OCI-LY7 (cell line): ENCODE measurements around the gene PAN3. TPM values are rescaled to one million over a fixed set of nuclear protein-coding genes. Genes with fewer than 3 reads are reported as not detected.

ENCODE experiments used
- BruUV-seq: library from RNA; stranded (reverse); fragments of 400-500 nt; replicated peaks from 2 replicates; lab custom pipeline; 2021; lab: Mats Ljungman, UMichigan
- CTCF ChIA-PET: fragments of 300-600 bp; sonication (Branson Sonifier 250); formaldehyde crosslinking; loops from one replicate; lab custom pipeline; 2022; ENCODE audit warnings: antibody characterized with exemption; ENCODE audit not compliant: unreplicated experiment; lab: Charles Lee
- POLR2A ChIA-PET: fragments of 300-600 bp; sonication (Branson Sonifier 250); formaldehyde crosslinking; loops from one replicate; lab custom pipeline; 2022; ENCODE audit warnings: antibody characterized with exemption; lab: Charles Lee
- DNase-seq: peaks from one replicate; pipeline ENCODE4 v3.0.0-alpha.2; 2015; ENCODE audit warnings: low spot score
- H2AFZ ChIP-seq: fragments of 200-600 bp; sonication (generic), shearing (Covaris generic); 2 replicates; pipeline ENCODE4 v1.6.1; 2014; ENCODE audit warnings: mild to moderate bottlenecking, antibody characterized with exemption, low read length, moderate library complexity
- H3K27ac ChIP-seq: fragments of 200-600 bp; sonication (generic); 2 replicates; pipeline ENCODE4 v1.5.1; 2014; ENCODE audit warnings: mixed run types, low read depth, mild to moderate bottlenecking, moderate library complexity, low read length, inconsistent platforms; ENCODE audit not compliant: poor library complexity, severe bottlenecking
- H3K36me3 ChIP-seq: fragments of 200-600 bp; sonication (generic); 2 replicates; pipeline ENCODE4 v1.6.1; 2014; ENCODE audit warnings: mild to moderate bottlenecking, antibody characterized with exemption, low read length, moderate library complexity, mixed read lengths; ENCODE audit not compliant: insufficient read depth
- H3K4me1 ChIP-seq: fragments of 200-600 bp; sonication (generic); 2 replicates; pipeline ENCODE4 v1.5.1; 2014; ENCODE audit warnings: mild to moderate bottlenecking, low read length; ENCODE audit not compliant: insufficient read depth, poor library complexity, severe bottlenecking
- H3K4me2 ChIP-seq: fragments of 200-600 bp; sonication (generic); 2 replicates; pipeline ENCODE4 v1.6.1; 2014; ENCODE audit warnings: mild to moderate bottlenecking, low read length
- H3K4me3 ChIP-seq: fragments of 200-600 bp; sonication (generic); 2 replicates; pipeline ENCODE4 v1.5.1; 2014; ENCODE audit warnings: mild to moderate bottlenecking, low read depth, low read length; ENCODE audit not compliant: poor library complexity, severe bottlenecking
- H3K79me2 ChIP-seq: fragments of 200-600 bp; sonication (generic); 2 replicates; pipeline ENCODE4 v1.6.1; 2016; ENCODE audit warnings: low read depth, mild to moderate bottlenecking, low read length, moderate library complexity, mixed read lengths; ENCODE audit not compliant: insufficient read depth
- H3K9me2 ChIP-seq: fragments of 200-600 bp; sonication (generic); 2 replicates; pipeline ENCODE4 v1.6.1; 2016; ENCODE audit warnings: mild to moderate bottlenecking, low read length, mixed read lengths; ENCODE audit not compliant: insufficient read depth
- H3K9me3 ChIP-seq: fragments of 200-600 bp; sonication (generic); 2 replicates; pipeline ENCODE4 v1.6.1; 2014; ENCODE audit warnings: mild to moderate bottlenecking, mixed run types, low read length, mixed read lengths
- H4K20me1 ChIP-seq: fragments of 200-600 bp; sonication (generic); 2 replicates; pipeline ENCODE4 v1.6.1; 2014; ENCODE audit warnings: mild to moderate bottlenecking, antibody characterized with exemption, low read length, moderate library complexity, mixed read lengths; ENCODE audit not compliant: insufficient read depth
- EZH2phosphoT487 ChIP-seq: fragments of 200-600 bp; sonication (generic); IDR thresholded peaks from 2 replicates; pipeline ENCODE4 v1.6.1; 2018; ENCODE audit warnings: low read depth, borderline replicate concordance, mild to moderate bottlenecking, mixed run types, antibody characterized with exemption, low read length, moderate library complexity, mixed read lengths
- intact Hi-C: fragments of 100-400 bp; cut with micrococcal nuclease; formaldehyde crosslinking; loops from one replicate; pipeline ENCODE4 v1.10.0; 2022; ENCODE audit not compliant: unreplicated experiment
- total RNA-seq, 2 experiments: library from RNA; depleted of rRNA in 1 of 2; stranded (reverse); fragments of >200 nt in 1 of 2; shearing (Covaris generic) in 1 of 2; gene quantifications; 2 replicates each; pipeline ENCODE4 v1.2.3, GENCODE V29; 2014 to 2022
- TF ChIP-seq, protein P1 (sequence below): fragments of 200-600 bp; sonication (generic); conservative IDR thresholded peaks from 2 replicates; pipeline ENCODE4 v1.5.1; 2014; ENCODE audit warnings: mild to moderate bottlenecking, antibody characterized with exemption, low read length, moderate library complexity, mixed read lengths

PAN3 gene
- total RNA-seq, 2 experiments from 2014 or later, result 20.4 to 54.8 TPM

GRCh38 chr13:28128926-28129325, 9.4 kb upstream of the PAN3 start:
- H3K79me2 ChIP-seq, result no peaks in the 10 kb centered on the region
- no peaks in the 10 kb centered on the region for H3K9me3 ChIP-seq
- TF ChIP-seq EZH2phosphoT487, result no peak
- TF ChIP-seq, protein P1, sequence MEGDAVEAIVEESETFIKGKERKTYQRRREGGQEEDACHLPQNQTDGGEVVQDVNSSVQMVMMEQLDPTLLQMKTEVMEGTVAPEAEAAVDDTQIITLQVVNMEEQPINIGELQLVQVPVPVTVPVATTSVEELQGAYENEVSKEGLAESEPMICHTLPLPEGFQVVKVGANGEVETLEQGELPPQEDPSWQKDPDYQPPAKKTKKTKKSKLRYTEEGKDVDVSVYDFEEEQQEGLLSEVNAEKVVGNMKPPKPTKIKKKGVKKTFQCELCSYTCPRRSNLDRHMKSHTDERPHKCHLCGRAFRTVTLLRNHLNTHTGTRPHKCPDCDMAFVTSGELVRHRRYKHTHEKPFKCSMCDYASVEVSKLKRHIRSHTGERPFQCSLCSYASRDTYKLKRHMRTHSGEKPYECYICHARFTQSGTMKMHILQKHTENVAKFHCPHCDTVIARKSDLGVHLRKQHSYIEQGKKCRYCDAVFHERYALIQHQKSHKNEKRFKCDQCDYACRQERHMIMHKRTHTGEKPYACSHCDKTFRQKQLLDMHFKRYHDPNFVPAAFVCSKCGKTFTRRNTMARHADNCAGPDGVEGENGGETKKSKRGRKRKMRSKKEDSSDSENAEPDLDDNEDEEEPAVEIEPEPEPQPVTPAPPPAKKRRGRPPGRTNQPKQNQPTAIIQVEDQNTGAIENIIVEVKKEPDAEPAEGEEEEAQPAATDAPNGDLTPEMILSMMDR, result no peak
- no peak overlapping the region for H3K4me2 ChIP-seq
- no peaks in the 10 kb centered on the region for H4K20me1 ChIP-seq
- no TSS peak for BruUV-seq
- no peaks in the 10 kb centered on the region for H3K4me1 ChIP-seq
- no peak overlapping the region for H3K4me3 ChIP-seq
- H3K27ac ChIP-seq, result no peak overlapping the region
- no peaks in the 10 kb centered on the region for H3K9me2 ChIP-seq
- ChIA-PET CTCF (no interaction called here), POLR2A (interaction anchor here (0.9 kb wide), 1 partner anchor 19 kb away, joined by 5 read pairs; no protein-coding TSS in a partner anchor)
- H3K36me3 ChIP-seq, result no peaks in the 10 kb centered on the region
- DNase-seq, result no peak
- intact Hi-C loops, result no loop called here
- H2AFZ ChIP-seq, result no peak overlapping the region

- no peak overlapping the region for H3K4me3 ChIP-seq
- no peaks in the 10 kb centered on the region for H3K36me3 ChIP-seq
- H3K79me2 ChIP-seq, result no peaks in the 10 kb centered on the region
- TF ChIP-seq EZH2phosphoT487, result no peak
- TF ChIP-seq, protein P1, result no peak
- ChIA-PET POLR2A (interaction anchor here (0.9 kb wide), 1 partner anchor 18 kb away, joined by 5 read pairs; no protein-coding TSS in a partner anchor), CTCF (no interaction called here)
- no peak overlapping the region for H3K4me2 ChIP-seq
- no TSS peak for BruUV-seq
- no peaks in the 10 kb centered on the region for H3K4me1 ChIP-seq
- intact Hi-C loops, result no loop called here
- H3K9me3 ChIP-seq, result no peaks in the 10 kb centered on the region
- H3K9me2 ChIP-seq, result no peaks in the 10 kb centered on the region
- no peak for DNase-seq
- no peak overlapping the region for H2AFZ ChIP-seq
- H3K27ac ChIP-seq, result no peak overlapping the region
- H4K20me1 ChIP-seq, result no peaks in the 10 kb centered on the region
Observed at GRCh38 chr13:28129911-28130693, 8.2 kb upstream of the PAN3 start.

- Histone ChIP-seq H3K9me2 (no peaks in the 10 kb centered on the region), H3K4me2 (no peak overlapping the region), H3K4me3 (no peak overlapping the region), H3K36me3 (no peaks in the 10 kb centered on the region), H2AFZ (no peak overlapping the region), H3K9me3 (no peaks in the 10 kb centered on the region), H3K79me2 (peaks cover under 1% of the 10 kb centered on the region; the same call in 1 of the 2 replicates), H4K20me1 (no peaks in the 10 kb centered on the region), H3K4me1 (peaks cover 2% of the 10 kb centered on the region), H3K27ac (no peak overlapping the region)
- ChIA-PET POLR2A (interaction anchor here (0.6 kb wide), 1 partner anchor 140 kb away, joined by 3 read pairs; no protein-coding TSS in a partner anchor), CTCF (no interaction called here)
- DNase-seq, result no peak
- no peak for TF ChIP-seq EZH2phosphoT487
- TF ChIP-seq, protein P1, result no peak
- no TSS peak for BruUV-seq
- intact Hi-C loops, result loop anchor here (2.0 kb wide), 1 partner anchor 505 kb away; no protein-coding TSS in a partner anchor
Observed at GRCh38 chr13:28131646-28132045, 6.7 kb upstream of the PAN3 start.
